CD4-positive, alpha-beta T cell treated with Interleukin-6 for 4 hours (primary cell): ENCODE measurements around the gene GBP6.
"Not testable (repeated sequence)": the region's sequence is repeated elsewhere in the genome, so short reads cannot be mapped to it uniquely, and the experiment has no call there.

Experiments
- DNase-seq: peaks from one replicate; pipeline ENCODE4 v3.0.0-alpha.2; 2020; ENCODE audit warnings: mixed read lengths

GBP6 gene

GRCh38 chr1:89369331-89369730 is 5.5 kb downstream of the GBP6 start:
- no peak for DNase-seq

GRCh38 chr1:89373810-89374209 is 10.0 kb downstream of the GBP6 start:
- DNase-seq = not testable (repeated sequence)

- DNase-seq = no peak
Measured at GRCh38 chr1:89378001-89378400, 14.1 kb downstream of the GBP6 start.

- no peak for DNase-seq
Measured at GRCh38 chr1:89381618-89382017, 17.8 kb downstream of the GBP6 start.

GRCh38 chr1:89382479-89382878 is 18.6 kb downstream of the GBP6 start:
- DNase-seq = no peak

GRCh38 chr1:89383185-89383584 is 19.3 kb downstream of the GBP6 start:
- no peak for DNase-seq

GRCh38 chr1:89390707-89391106 is 26.8 kb downstream of the GBP6 start:
- DNase-seq = no peak

- DNase-seq = no peak
Measured at GRCh38 chr1:89391686-89392085, 27.8 kb downstream of the GBP6 start.

GRCh38 chr1:89394851-89395250 is 31.0 kb downstream of the GBP6 start:
- DNase-seq = no peak

- no peak for DNase-seq
Measured at GRCh38 chr1:89396902-89397301, 33.0 kb downstream of the GBP6 start.

GRCh38 chr1:89405275-89405929 is 41.5 kb downstream of the GBP6 start:
- DNase-seq = no peak

- DNase-seq = no peak
Measured at GRCh38 chr1:89407360-89407759, 43.5 kb downstream of the GBP6 start.

- not testable (repeated sequence) for DNase-seq
Measured at GRCh38 chr1:89407768-89408167, 43.9 kb downstream of the GBP6 start.

- no peak for DNase-seq
Measured at GRCh38 chr1:89425056-89425455, 61.2 kb downstream of the GBP6 start.

- DNase-seq = no peak
Measured at GRCh38 chr1:89429062-89429461, 65.2 kb downstream of the GBP6 start.

- not testable (repeated sequence) for DNase-seq
Measured at GRCh38 chr1:89429681-89430080, 65.8 kb downstream of the GBP6 start.

- no peak for DNase-seq
Measured at GRCh38 chr1:89433421-89433820, 69.6 kb downstream of the GBP6 start.

- DNase-seq = not testable (repeated sequence)
Measured at GRCh38 chr1:89434058-89434780, 70.4 kb downstream of the GBP6 start.
